HepG2 (cell line): ENCODE results near the gene DNAAF1. TPM values are rescaled to one million over a fixed set of nuclear protein-coding genes. Genes with fewer than 3 reads are reported as not detected.

Source experiments
- ATAC-seq: fragments of 200-7000 bp; cut with Tn5 transposase; 3 replicates; pipeline ENCODE4 v1.9.1; 2020; ENCODE audit warnings: mild to moderate bottlenecking, moderate library complexity
- BruUV-seq: library from RNA; stranded (reverse); fragments of 400-500 nt; replicated peaks from 2 replicates; lab custom pipeline; 2021; lab: Mats Ljungman, UMichigan
- CTCF ChIA-PET: fragments of 300-600 bp; formaldehyde crosslinking; extraction: SDS; loops from one replicate; lab custom pipeline; 2021; ENCODE audit warnings: low total read pairs, inconsistent platforms, low intra/inter-chr PET ratio; lab: Yijun Ruan, JAX
- POLR2A ChIA-PET: fragments of 350-600 bp; sonication (Branson Sonifier 250); formaldehyde crosslinking; loops from one replicate; lab custom pipeline; 2020; ENCODE audit warnings: antibody characterized with exemption, inconsistent platforms; lab: Yijun Ruan, JAX
- DNase-seq: peaks from one replicate; pipeline ENCODE4 v3.0.0-alpha.2; 2015; ENCODE audit warnings: low spot score
- FAIRE-seq: peaks from 3 replicates; lab custom pipeline; 2011; peaks lifted over from hg19 to GRCh38; lab: Jason Lieb, UNC
- H2AFZ ChIP-seq: one replicate; pipeline ENCODE4 v1.6.1; 2011; ENCODE audit warnings: low read length, inconsistent platforms
- H3K27ac ChIP-seq: fragments of 300-600 bp; 3 replicates; pipeline ENCODE4 v1.8.0; 2011; ENCODE audit warnings: mixed run types, mild to moderate bottlenecking, mixed read lengths, low read length, inconsistent platforms; ENCODE audit not compliant: insufficient read depth; ENCODE audit errors: extremely low read length
- H3K27me3 ChIP-seq, 2 experiments: fragments of 200-600 bp in 1 of 2; 2 replicates in 1 of 2; 3 replicates in 1 of 2; pipeline versions ENCODE4 v1.6.0 to v1.8.0; 2011; ENCODE audit warnings: low read length in 2 of 2, mild to moderate bottlenecking in 2 of 2, moderate library complexity in 2 of 2, inconsistent platforms in 1 of 2; ENCODE audit not compliant: insufficient read depth in 2 of 2, control insufficient read depth in 1 of 2
- H3K36me3 ChIP-seq, 2 experiments: fragments of 200-600 bp in 1 of 2; replicated peaks in 1 of 2; 2 replicates in 1 of 2; 3 replicates in 1 of 2; pipeline versions ENCODE4 v1.5.1 to v1.8.0; 2011; ENCODE audit warnings: low read length in 2 of 2, inconsistent platforms in 1 of 2; ENCODE audit not compliant: insufficient read depth in 2 of 2, control insufficient read depth in 1 of 2
- H3K4me1 ChIP-seq: 2 replicates; pipeline ENCODE4 v1.5.1; 2012; ENCODE audit warnings: low read length, inconsistent platforms; ENCODE audit not compliant: insufficient read depth
- H3K4me2 ChIP-seq: 2 replicates; pipeline ENCODE4 v1.6.0; 2011; ENCODE audit warnings: low read depth, low read length, inconsistent platforms
- H3K4me3 ChIP-seq, 3 experiments: fragments of 200-600 bp in 1 of 3; sonication (generic), shearing (Covaris generic) in 1 of 3; replicated peaks in 1 of 3; 2 replicates each; pipeline ENCODE4 v1.5.1; 2011 to 2016; ENCODE audit warnings: low read length in 3 of 3, inconsistent platforms in 2 of 3, low read depth in 2 of 3, mild to moderate bottlenecking in 2 of 3, control low read depth in 1 of 3, mixed read lengths in 1 of 3; ENCODE audit not compliant: insufficient read depth in 1 of 3
- H3K79me2 ChIP-seq: one replicate; pipeline ENCODE4 v1.6.1; 2011; ENCODE audit warnings: low read length, inconsistent platforms; ENCODE audit not compliant: insufficient read depth
- H3K9ac ChIP-seq: 2 replicates; pipeline ENCODE4 v1.6.0; 2011; ENCODE audit warnings: mild to moderate bottlenecking, low read depth, low read length, inconsistent platforms; ENCODE audit not compliant: insufficient read depth
- H3K9me3 ChIP-seq: 2 replicates; pipeline ENCODE4 v1.5.1; 2012; ENCODE audit warnings: mild to moderate bottlenecking, low read length
- H4K20me1 ChIP-seq: 2 replicates; pipeline ENCODE4 v1.6.0; 2011; ENCODE audit warnings: inconsistent platforms, mild to moderate bottlenecking, low read length, moderate library complexity; ENCODE audit not compliant: insufficient read depth
- EEA1 ChIP-seq: sonication (generic); formaldehyde crosslinking; IDR thresholded peaks from 2 replicates; pipeline ENCODE4 v1.5.1; 2020; ENCODE audit warnings: mild to moderate bottlenecking, missing genetic modification reagents, borderline replicate concordance
- HBP1 ChIP-seq: IDR thresholded peaks from 2 replicates; pipeline ENCODE4 v1.6.1; 2016; ENCODE audit warnings: low read depth, control low read depth
- MTF2 ChIP-seq: sonication (generic); formaldehyde crosslinking; IDR thresholded peaks from 2 replicates; pipeline ENCODE4 v1.5.0; 2020; ENCODE audit warnings: missing genetic modification reagents, borderline replicate concordance
- MYPOP ChIP-seq: sonication (generic); formaldehyde crosslinking; IDR thresholded peaks from 2 replicates; pipeline ENCODE4 v1.8.1; 2023; ENCODE audit warnings: mild to moderate bottlenecking, moderate library complexity, missing genetic modification reagents
- NFYB ChIP-seq: sonication (generic); formaldehyde crosslinking; IDR thresholded peaks from 2 replicates; pipeline ENCODE4 v1.4.0; 2020; ENCODE audit warnings: missing genetic modification reagents
- PRPF4 ChIP-seq: fragments of 200-400 bp; formaldehyde crosslinking; IDR thresholded peaks from 2 replicates; pipeline ENCODE4 v1.6.1; 2016; ENCODE audit warnings: low read length, low read depth; ENCODE audit not compliant: poor library complexity, severe bottlenecking
- PTBP1 ChIP-seq: fragments of 200-400 bp; formaldehyde crosslinking; IDR thresholded peaks from 2 replicates; pipeline ENCODE4 v1.6.1; 2018; ENCODE audit warnings: low read length, low read depth; ENCODE audit not compliant: poor library complexity, severe bottlenecking
- SAFB2 ChIP-seq: sonication (generic); formaldehyde crosslinking; IDR thresholded peaks from 2 replicates; pipeline ENCODE4 v1.5.1; 2020; ENCODE audit warnings: missing genetic modification reagents, low read depth, mild to moderate bottlenecking, borderline replicate concordance
- SMC3 ChIP-seq: IDR thresholded peaks from 2 replicates; pipeline ENCODE4 v1.6.1; 2011; ENCODE audit warnings: low read length, improper control_type of control experiment
- ZMAT5 ChIP-seq: sonication (generic); formaldehyde crosslinking; IDR thresholded peaks from 2 replicates; pipeline ENCODE4 v1.5.0; 2020; ENCODE audit warnings: mild to moderate bottlenecking, low read depth, missing genetic modification reagents, borderline replicate concordance
- ZNF446 ChIP-seq: sonication (generic); formaldehyde crosslinking; IDR thresholded peaks from 2 replicates; pipeline ENCODE4 v1.5.0; 2020; ENCODE audit warnings: mild to moderate bottlenecking, missing genetic modification reagents
- ZNF512 ChIP-seq: sonication (generic); formaldehyde crosslinking; IDR thresholded peaks from 2 replicates; pipeline ENCODE4 v1.4.0; 2020; ENCODE audit warnings: mild to moderate bottlenecking, missing genetic modification reagents
- ZNF572 ChIP-seq: sonication (generic); formaldehyde crosslinking; IDR thresholded peaks from 2 replicates; pipeline ENCODE4 v1.5.1; 2020; ENCODE audit warnings: mild to moderate bottlenecking, missing genetic modification reagents
- ZNF790 ChIP-seq: sonication (generic); formaldehyde crosslinking; IDR thresholded peaks from 2 replicates; pipeline ENCODE4 v1.8.0; 2022; ENCODE audit warnings: missing genetic modification reagents, mild to moderate bottlenecking, borderline replicate concordance
- ZSCAN31 ChIP-seq: sonication (generic); formaldehyde crosslinking; IDR thresholded peaks from 2 replicates; pipeline ENCODE4 v1.5.0; 2020; ENCODE audit warnings: low read depth, mild to moderate bottlenecking, missing genetic modification reagents
- WGBS: methylation state at CpG from one replicate; pipeline ENCODE4 v1.1.6; 2017; ENCODE audit warnings: low lambda C conversion rate; 5-methylcytosine and 5-hydroxymethylcytosine counted together
- in situ Hi-C: cut with HindIII; loops from 2 replicates; pipeline ENCODE4 v1.10.0; 2017; ENCODE audit warnings: low pct_unique_long_range_greater_than_20kb; ENCODE audit not compliant: extremely low pct_ligation_motif_present
- intact Hi-C: fragments of 100-400 bp; cut with micrococcal nuclease; formaldehyde crosslinking; loops from one replicate; pipeline ENCODE4 v1.10.0; 2022; ENCODE audit not compliant: unreplicated experiment
- polyA plus RNA-seq, 8 experiments: library from polyadenylated mRNA; depleted of rRNA in 3 of 8; stranded (reverse) in 7 of 8; unstranded in 1 of 8; fragments of >200 nt; fragmentation: Illumina TruSeq in 4 of 8; extraction: Trizol in 4 of 8; gene quantifications; 2 replicates each; pipeline versions ENCODE4 v1.2.1 to v1.2.3, GENCODE V29; 2011 to 2016; ENCODE audit warnings: low read depth in 4 of 8, missing spikeins in 1 of 8, mixed read lengths in 1 of 8; ENCODE audit not compliant: insufficient read depth in 1 of 8
- total RNA-seq, 5 experiments: library from RNA; depleted of rRNA; stranded (reverse); fragments of >200 nt; fragmentation: Illumina TruSeq; extraction: Trizol; gene quantifications; 2 replicates each; pipeline ENCODE4 v1.2.3, GENCODE V29; 2016; ENCODE audit warnings: low read depth in 1 of 5

DNAAF1 gene
- total and polyA plus RNA-seq, 2 of the 13 experiments (the other 11 are each of a cell fraction or from before 2014, with no cell fraction given): 0.04 TPM; not detected in 1

GRCh38 chr16:84110527-84110926 lies 34.6 kb upstream of the DNAAF1 start:
- Histone ChIP-seq H3K9ac (no peak overlapping the region), H3K27ac (no peak overlapping the region), H3K9me3 (no peaks in the 10 kb centered on the region), H4K20me1 (peaks cover 8% of the 10 kb centered on the region; the same call in 1 of the 2 replicates), H2AFZ (no peak overlapping the region), H3K79me2 (peaks cover 95% of the 10 kb centered on the region), H3K36me3 (peaks cover 18 to 33% of the 10 kb centered on the region in 2 experiments), H3K4me3 (no peak overlapping the region), H3K4me1 (peaks cover 21% of the 10 kb centered on the region), H3K27me3 (no peaks in the 10 kb centered on the region), H3K4me2 (no peak overlapping the region)
- in situ Hi-C loops: no loop called here
- TF ChIP-seq HBP1: no peak
- no peak for TF ChIP-seq SAFB2 (CRISPR knock-in tag)
- no peak for TF ChIP-seq ZMAT5 (CRISPR knock-in tag)
- no peak for TF ChIP-seq ZNF572 (CRISPR knock-in tag)
- no peak for TF ChIP-seq ZSCAN31 (CRISPR knock-in tag)
- TF ChIP-seq MTF2: no peak
- TF ChIP-seq ZNF790 (CRISPR knock-in tag): no peak
- no peak for TF ChIP-seq SMC3
- no peak for TF ChIP-seq PRPF4
- no peak for TF ChIP-seq ZNF512 (CRISPR knock-in tag)
- TF ChIP-seq ZNF446 (CRISPR knock-in tag): no peak
- no peak for TF ChIP-seq EEA1 (CRISPR knock-in tag)
- no peak for TF ChIP-seq MYPOP (CRISPR knock-in tag)
- TF ChIP-seq NFYB (CRISPR knock-in tag): no peak
- no peak for TF ChIP-seq PTBP1
- intact Hi-C loops: no loop called here
- ATAC-seq (no peak), FAIRE-seq (no peak), DNase-seq (no peak)
- 96% methylated on average over 3 of the region's 3 CpGs for WGBS
- ChIA-PET POLR2A (interaction anchor here (0.5 to 2.2 kb wide), 2 partner anchors 29 to 169 kb away, joined by 3 to 7 read pairs; no protein-coding TSS in a partner anchor), CTCF (no interaction called here)
- BruUV-seq: no TSS peak
